LNCaP clone FGC (cell line): ENCODE measurements around the gene TGIF2.

Experiments
- DNase-seq: peaks from one replicate; pipeline ENCODE4 v3.0.0-alpha.2; 2011; ENCODE audit warnings: low read depth
- H3K4me3 ChIP-seq: 2 replicates; pipeline ENCODE4 v1.5.1; 2011; ENCODE audit warnings: mild to moderate bottlenecking, low read depth, low read length, control low read depth
- CTCF ChIP-seq: IDR thresholded peaks from 2 replicates; pipeline ENCODE4 v1.5.1; 2012; ENCODE audit warnings: mild to moderate bottlenecking; ENCODE audit not compliant: control insufficient read depth, insufficient read depth; ENCODE audit errors: extremely low read depth

TGIF2 gene

DNA sequence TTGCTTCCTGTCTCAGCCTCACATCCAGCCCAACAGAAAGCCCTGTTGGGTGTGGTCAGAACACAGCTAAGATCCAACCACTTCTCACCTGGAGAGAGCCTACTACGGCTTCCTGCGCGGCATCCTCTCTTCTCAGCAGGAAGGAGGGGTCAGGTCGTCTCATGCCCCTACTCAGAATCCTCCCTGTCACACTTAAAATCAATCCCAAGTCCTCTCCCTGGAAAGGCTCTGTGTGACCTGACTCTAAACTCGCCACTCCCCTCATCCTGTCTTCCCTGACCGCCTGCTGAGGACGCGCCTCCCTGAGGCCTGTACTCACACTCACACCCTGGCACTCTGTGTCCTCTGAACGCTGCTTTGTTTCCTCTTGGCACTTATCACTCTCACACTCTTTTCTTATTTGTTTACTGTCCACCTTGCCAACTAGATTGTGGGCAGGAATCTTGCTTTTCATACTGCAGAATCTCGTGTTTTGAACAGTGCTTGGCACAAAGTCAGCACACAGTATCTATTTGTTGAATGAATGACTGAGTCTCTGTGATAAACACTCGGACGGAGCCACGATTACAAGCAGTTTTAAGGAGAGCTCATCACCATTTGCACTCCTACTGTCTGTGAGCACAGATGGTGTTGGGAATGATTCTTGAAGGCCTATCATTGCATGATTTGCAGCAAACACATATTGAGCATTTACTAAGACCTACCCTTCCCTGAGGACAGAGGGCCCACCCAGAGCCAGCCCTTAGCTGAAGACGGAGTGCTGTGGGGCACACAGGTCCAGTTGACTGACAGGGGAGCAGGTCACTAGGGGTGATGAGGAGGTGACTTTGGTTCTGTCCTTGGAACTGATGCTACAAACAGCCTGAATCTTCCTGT is 50.9 kb downstream of the TGIF2 start:
- no peak overlapping the region for H3K4me3 ChIP-seq
- TF ChIP-seq CTCF: peak; percentile 43
- DNase-seq: peak; percentile 95

DNA sequence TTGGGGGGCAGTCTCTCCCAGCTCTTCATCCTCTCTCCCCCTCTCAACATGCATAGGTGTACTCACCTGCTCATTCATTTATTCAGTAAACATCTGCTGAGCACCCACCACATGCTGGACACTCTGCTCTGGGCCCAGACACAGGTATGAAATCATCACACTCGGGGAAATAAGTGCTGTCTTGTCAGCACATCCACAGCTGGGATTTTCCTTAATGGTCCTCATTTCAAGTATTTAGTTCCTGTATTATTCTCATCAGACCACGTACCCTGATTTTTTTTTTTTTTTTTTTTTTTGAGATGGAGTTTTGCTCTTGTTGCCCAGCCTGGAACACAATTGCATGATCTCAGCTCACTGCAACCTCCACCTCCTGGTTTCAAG is 51.5 kb downstream of the TGIF2 start:
- TF ChIP-seq CTCF: no peak
- H3K4me3 ChIP-seq: no peak overlapping the region
- no peak for DNase-seq

DNA sequence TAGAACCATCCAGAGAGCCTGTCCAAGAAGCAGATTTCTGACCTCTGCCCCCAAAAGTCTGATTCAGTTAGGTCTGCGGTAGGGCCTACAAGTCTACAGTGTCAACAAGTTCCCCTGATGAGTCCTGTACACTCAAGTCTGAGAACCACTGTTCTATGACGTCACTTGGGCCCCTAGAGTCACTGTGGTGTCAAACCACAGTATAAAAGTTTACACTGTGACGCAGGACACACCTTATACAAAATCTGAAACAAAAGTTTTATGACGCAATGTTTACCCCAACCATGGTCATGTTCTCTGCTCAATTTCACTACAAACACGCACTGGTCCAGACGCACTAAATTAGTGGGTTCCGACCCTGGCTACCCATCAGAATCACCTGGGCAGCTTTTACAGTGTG is 54.7 kb downstream of the TGIF2 start:
- no peak overlapping the region for H3K4me3 ChIP-seq
- TF ChIP-seq CTCF: no peak
- no peak for DNase-seq

DNA sequence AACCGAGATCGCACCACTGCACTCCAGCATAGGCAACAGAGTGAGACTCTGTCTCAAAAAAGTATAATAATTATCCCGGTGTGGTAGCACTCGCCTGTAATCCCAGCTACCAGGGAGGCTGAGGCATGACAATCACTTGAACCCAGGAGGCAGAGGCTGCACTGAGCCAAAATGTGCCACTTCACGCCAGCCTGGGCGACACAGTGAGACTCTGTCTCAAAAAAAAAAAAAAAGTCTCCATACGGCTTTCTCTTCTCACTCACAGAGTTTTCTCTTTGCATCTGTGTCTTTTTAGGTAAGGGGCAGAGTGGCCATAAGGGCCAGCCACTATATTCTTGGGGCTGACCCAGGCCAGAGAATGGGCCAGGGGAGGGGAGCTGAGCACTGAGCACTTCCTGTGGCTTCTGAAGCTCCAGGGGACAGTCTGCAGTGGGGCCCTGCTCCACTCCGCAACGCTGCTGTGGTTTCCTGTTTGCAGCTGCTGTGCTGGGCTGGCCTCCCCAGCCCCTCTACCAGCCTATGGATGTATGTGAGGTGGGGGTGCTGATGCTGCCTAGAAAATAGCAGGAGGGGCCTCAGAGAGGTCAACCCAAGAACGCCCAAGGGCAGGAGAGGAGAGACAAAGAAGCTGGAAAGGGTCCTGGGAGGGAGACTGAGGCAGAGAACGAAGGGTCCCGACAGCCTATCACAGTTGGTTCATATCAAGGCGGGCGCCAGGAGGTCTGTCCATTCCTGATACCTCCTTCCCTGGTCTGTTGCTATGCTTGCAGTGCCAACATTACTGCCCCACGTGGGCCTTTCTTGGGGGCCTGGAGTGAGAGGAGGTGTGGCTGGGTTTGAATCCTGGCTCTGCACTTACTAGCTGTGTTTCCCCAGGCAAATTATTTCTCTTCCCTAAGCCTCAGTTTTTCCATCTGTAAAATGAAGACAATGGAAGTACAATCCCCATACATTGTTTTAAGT is 56.6 kb downstream of the TGIF2 start:
- TF ChIP-seq CTCF: no peak
- no peak for DNase-seq
- H3K4me3 ChIP-seq: no peak overlapping the region

- no peak overlapping the region for H3K4me3 ChIP-seq
- no peak for DNase-seq
- no peak for TF ChIP-seq CTCF
These were observed 58.2 kb downstream of the TGIF2 start for GRCh38 chr20:36631646-36632045.

GRCh38 chr20:36632147-36632486 is 58.7 kb downstream of the TGIF2 start:
- H3K4me3 ChIP-seq: no peak overlapping the region
- TF ChIP-seq CTCF: no peak
- DNase-seq: no peak
